AG20443 (cell line): Measurements from ENCODE around the gene UBTD1.
"Not testable (repeated sequence)": the region's sequence is repeated elsewhere in the genome, so short reads cannot be mapped to it uniquely, and the experiment has no call there.

Experiments used
- DNase-seq: peaks from one replicate; pipeline ENCODE4 v3.0.0; 2012; ENCODE audit warnings: low spot score, mixed read lengths

Gene UBTD1

DNA sequence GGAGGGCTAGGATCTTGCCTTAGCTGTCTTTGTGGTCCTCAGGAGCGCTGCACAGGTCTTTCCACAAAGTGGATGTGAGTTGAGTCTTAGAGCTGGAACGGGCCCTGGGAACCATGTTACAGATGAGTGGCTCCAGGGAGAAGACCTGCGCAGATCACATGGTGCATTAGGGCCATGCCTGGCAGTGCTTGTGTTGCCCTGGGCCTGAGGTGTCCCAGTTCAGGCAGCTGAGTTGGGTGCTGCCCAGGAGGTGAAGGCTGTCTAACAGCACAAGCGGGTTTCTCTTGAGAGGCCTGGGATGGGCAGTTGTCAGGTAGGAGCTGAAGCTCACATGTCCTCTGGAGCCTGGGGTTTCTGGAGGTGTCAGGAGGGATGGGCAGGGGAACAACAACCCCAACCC, 40.1 kb downstream of the UBTD1 start:
- no peak for DNase-seq

GRCh38 chr10:97539523-97540200, 40.9 kb downstream of the UBTD1 start:
- peak; percentile 82 for DNase-seq

DNA sequence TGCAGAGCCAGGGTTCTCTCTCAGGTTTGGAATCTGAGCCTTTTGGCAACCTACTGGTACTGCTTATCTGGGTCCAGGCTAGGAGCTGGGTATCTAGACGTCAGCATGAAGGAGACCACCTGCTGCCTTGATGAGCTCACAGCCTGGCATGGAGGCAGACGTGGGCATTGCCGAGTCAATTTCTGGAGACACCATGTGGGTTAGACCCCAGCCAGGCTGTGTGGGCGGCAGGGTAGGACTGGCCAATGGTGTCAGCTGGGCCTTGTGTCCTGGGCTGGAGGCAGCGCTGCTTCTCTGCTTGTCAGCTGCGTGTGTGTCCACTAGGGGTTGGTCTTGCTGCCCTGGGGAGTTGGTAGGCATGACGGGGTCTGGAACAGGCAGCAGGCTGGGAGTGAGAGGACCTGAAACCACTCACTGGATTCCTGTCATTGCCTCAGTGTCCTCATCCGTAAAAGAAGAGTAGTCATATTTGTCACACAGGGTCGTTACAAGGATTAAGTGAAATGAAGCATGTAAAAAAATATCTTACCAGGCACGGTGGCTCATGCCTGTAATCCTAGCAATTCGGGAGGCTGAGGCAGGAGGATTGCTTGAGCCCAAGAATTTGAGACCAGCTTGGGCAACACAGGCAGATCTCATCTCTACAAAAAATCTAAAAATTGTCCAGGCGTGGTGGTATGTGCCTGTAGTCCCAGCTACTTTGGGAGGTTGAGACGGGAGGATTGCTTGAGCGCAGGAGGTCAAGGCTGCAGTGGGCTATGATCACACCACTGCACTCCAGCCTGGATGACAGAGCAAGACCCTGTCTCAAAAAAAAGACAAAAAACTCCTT, 42.2 kb downstream of the UBTD1 start:
- DNase-seq, result no peak

- peak; percentile 84 for DNase-seq
Observed at GRCh38 chr10:97542169-97543024, 43.7 kb downstream of the UBTD1 start.

GRCh38 chr10:97543025-97543546, 44.4 kb downstream of the UBTD1 start:
- peak; percentile 95 for DNase-seq

- DNase-seq, result no peak
Observed at GRCh38 chr10:97546456-97547270, 47.9 kb downstream of the UBTD1 start.

DNA sequence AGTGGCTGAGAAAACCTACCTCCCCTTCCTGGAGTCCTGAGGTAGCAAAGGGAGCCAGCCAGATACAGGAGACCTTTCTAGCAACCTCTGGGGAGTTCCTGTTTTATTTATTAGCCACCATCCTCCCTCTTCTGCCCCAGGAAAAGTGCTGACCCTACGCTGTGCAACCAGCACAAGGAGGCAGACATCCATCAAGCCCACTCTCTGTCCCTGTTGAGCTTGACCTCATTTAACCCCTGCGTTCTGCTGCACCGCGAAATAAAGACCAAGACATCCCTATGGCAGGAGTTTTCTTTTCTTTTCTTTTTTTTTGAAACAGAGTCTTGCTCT, 48.5 kb downstream of the UBTD1 start:
- no peak for DNase-seq

DNA sequence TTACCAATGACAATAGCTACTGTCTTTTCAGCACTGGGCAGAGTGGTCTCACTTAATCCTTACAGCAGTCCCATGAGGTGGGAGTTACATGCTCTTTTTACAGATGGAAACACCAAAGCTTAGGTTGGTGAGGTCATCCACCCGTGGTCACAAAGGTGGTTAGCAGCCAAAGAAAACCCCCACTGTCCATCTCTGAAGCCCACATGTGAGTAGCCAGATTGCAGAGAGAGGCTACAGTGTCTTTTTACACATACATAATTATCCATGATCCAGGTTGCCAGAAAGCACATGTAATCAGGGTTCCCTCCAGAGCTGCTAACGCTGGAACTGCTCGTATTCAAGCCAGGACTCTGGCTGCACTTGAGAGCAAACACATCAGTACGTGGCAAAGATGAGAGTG, 49.2 kb downstream of the UBTD1 start:
- DNase-seq, result no peak

DNA sequence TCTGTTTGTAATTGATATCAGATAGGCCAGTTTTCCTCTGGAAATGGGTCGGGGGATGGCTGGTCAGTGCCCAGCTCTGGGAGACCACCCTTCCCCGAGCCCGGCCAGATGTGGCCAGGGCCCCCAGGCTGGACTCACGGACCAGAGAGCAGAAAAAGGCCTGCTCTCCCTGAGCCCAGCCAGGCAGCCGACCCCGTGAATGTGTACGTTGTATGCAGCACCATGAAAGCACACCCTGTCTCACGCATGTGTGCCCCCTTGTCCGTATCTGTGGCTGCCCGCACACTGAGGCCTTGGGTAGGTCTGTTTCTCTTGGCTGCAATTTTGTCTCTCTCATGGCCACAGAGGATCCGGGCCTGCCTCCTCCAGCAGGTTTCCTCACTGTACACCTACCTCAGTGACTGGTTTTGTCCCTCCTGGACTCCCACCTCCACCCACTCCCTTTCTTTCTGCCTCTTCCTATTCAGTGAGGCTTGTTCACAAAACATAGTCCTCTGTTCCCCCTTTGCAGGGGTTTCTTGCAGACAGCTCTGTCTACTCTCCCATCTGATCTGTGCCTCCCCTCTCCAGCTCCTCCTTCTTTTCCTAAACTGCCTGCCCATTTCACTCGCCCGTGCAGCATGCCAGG, 50.2 kb downstream of the UBTD1 start:
- no peak for DNase-seq

DNA sequence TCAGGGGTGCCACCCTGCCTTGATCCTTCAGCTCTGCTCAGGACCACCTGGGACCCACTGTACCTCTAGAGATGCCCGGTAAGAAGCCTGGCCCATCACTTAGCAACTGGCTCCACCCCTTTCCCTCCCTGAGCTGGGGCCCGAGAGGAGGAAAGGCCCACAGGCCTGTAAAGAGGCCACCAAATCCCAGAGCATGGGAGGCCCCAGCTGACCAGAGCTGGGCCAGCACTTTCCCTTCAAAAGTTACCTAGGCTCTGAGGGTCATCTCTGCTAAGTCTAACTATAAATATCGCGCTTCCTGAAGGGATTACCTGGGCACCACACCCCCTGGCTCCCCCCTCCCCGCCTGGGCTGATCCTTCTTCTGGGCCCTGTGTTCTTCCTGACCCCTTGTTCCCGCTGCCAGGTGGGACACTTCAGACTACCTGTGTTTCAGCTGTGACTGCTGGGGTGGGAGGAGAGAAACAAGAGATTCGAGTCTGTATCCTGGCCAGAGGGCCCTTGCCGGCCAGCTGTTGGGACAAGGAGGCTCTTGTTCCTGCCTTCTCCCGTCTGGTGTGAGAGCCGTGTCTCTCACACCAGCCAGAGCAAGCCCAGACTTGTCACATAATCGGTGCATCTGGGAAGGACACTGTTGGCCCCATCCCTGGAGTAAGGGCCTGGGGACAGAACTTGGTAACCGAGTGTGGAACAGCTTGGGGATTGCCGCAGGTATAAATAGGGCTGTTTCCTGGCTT, 51.0 kb downstream of the UBTD1 start:
- peak; percentile 41 for DNase-seq

- DNase-seq, result no peak
Observed at GRCh38 chr10:97550336-97551149, 51.8 kb downstream of the UBTD1 start.

DNA sequence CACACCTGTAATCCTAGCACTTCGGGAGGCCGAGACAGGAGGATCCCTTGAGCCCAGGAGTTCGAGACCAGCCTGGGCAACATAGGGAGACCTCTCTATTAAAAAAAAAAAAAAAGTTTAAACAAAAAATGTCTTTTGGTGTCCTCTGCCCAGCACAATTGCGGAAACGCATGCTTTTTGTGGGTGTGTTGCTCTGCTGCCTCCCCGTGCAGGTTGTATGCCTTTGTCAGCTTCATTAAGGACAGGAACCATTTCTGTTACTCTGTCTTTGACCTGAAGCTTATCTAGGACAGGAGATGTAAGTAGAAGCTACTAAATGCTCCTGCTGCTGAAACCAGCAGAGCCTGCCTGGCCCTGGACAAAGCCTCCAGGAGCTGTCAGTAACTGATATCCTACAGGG, 52.5 kb downstream of the UBTD1 start:
- no peak for DNase-seq

GRCh38 chr10:97553575-97554031, 54.9 kb downstream of the UBTD1 start:
- DNase-seq, result peak; percentile 85

GRCh38 chr10:97554336-97554735, 55.6 kb downstream of the UBTD1 start:
- DNase-seq, result not testable (repeated sequence)

- DNase-seq, result not testable (repeated sequence)
Observed at GRCh38 chr10:97555541-97555940, 56.8 kb downstream of the UBTD1 start.

GRCh38 chr10:97560731-97561381, 62.1 kb downstream of the UBTD1 start:
- DNase-seq, result peak; percentile 75

DNA sequence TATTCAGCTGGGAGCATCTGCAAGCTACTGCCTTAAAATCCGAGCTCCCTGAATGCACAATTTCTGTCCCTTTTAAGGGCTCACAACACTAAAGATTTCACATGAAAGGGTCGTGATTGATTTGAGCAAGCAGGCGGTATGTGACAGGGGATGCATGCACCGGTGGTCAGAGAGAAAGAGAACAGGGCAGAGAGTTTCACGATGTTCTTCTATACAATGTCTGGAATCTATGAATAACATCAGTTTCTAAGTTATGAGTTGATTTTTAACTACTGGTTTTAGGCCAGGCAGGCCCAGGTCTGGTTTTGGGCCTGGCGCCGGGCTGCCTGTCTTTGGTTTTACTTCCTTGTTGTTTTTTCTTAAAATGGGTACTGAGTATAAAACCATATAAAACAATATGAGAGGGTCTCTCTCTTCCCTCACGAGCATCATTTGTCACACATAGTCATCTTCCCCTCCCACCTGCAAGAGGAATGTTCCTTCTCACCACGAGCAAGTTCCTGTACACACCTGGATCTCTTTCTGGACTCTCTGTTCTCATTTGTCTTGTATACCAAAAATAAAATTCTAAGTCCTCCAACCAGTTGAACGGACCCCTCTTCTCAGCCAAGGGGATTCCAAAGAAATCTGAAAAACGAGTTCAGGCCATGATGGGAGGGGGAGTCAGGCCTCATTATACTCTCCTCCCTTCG, 62.8 kb downstream of the UBTD1 start:
- DNase-seq, result not testable (repeated sequence)

GRCh38 chr10:97562329-97562728, 63.6 kb downstream of the UBTD1 start:
- DNase-seq, result not testable (repeated sequence)
